ENCODE results near the gene LTV1. TPM values are rescaled to one million over a fixed set of nuclear protein-coding genes. Genes with fewer than 3 reads are reported as not detected.

Gene LTV1
- total and polyA plus RNA-seq, 2 donors (not counting 3 experiments of a cell fraction or from before 2014, with no cell fraction given), result 5.2 to 26.9 TPM

DNA sequence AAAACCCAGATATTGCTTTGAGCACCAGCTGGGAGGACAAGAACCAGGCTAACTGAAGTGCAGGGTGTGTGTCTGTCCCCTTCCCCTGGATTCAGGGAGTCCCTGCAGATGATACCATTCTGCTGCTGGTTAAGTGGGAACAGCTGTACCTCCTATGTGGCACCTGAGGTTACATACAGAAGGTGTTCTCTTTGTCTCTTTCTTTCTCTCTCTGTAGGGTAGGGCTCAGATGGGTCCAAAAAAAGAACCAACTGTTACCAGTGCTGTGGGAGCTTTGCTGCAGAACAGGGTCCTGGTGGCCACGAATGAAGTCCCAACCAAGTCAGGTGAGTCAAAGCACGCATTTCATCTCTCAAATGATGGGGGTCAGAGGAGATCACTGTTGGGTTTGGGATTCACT is 59.7 kb downstream of the LTV1 start:
- intact Hi-C loops (cut with micrococcal nuclease), result no loop called here
- Histone ChIP-seq H3K27me3 (ENCODE audit: control insufficient read depth in 2 of 2, insufficient read depth in 2 of 2, low read length in 2 of 2) (no peaks in the 10 kb centered on the region), H3K4me2 (ENCODE audit: insufficient read depth, low read length) (no peak overlapping the region), H3K9me3 (replicated peaks; ENCODE audit: control insufficient read depth, insufficient read depth, low read length) (no peaks in the 10 kb centered on the region), H3K4me1 (ENCODE audit: control insufficient read depth, extremely low read depth, insufficient read depth, low read length) (no peaks in the 10 kb centered on the region), H2AFZ (ENCODE audit: low read depth, low read length) (no peak overlapping the region), H3K79me2 (ENCODE audit: control insufficient read depth, insufficient read depth, low read length) (no peaks in the 10 kb centered on the region), H3K4me3 (replicated peaks in 1 of 3; ENCODE audit: insufficient read depth in 1 of 3, low read depth in 1 of 3, low read length in 3 of 3) (no peak overlapping the region), H4K20me1 (replicated peaks; ENCODE audit: control insufficient read depth, extremely low read depth, insufficient read depth, low read length) (no peaks in the 10 kb centered on the region), H3K9ac (replicated peaks; ENCODE audit: extremely low read depth, insufficient read depth, low read length) (no peak overlapping the region), H3K36me3 (ENCODE audit: control insufficient read depth in 2 of 2, extremely low read depth in 1 of 2, insufficient read depth in 2 of 2, low read length in 2 of 2) (no peaks in the 10 kb centered on the region), H3K27ac (ENCODE audit: insufficient read depth, low read depth, low read length) (no peak overlapping the region), H3K9me1 (replicated peaks; ENCODE audit: control insufficient read depth, extremely low read depth, insufficient read depth, low read length) (no peaks in the 10 kb centered on the region)
- ChIA-PET CTCF (interaction anchor here (1.3 kb wide), 1 partner anchor 327 kb away, joined by 4 read pairs; no protein-coding TSS in a partner anchor), POLR2A (no interaction called here)
- dilution Hi-C loops (cut with MboI; ENCODE audit: extremely low pct_ligation_motif_present, low sequenced_read_pairs), result no loop called here
- TF ChIP-seq JUN (IDR thresholded peaks at IDR 0.05; ENCODE audit: borderline replicate concordance, insufficient read depth, insufficient read length, low read depth), result no peak
- TF ChIP-seq, protein P1, sequence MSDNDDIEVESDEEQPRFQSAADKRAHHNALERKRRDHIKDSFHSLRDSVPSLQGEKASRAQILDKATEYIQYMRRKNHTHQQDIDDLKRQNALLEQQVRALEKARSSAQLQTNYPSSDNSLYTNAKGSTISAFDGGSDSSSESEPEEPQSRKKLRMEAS (IDR thresholded peaks at IDR 0.05; ENCODE audit: insufficient read depth, insufficient read length), result no peak
- TF ChIP-seq POLR2A (IDR thresholded peaks at IDR 0.05; ENCODE audit: low read depth, low read length), result no peak
- no peak for TF ChIP-seq FOS (IDR thresholded peaks at IDR 0.05; ENCODE audit: borderline replicate concordance, insufficient read depth, low read length)
- no peak for TF ChIP-seq MYC (IDR thresholded peaks at IDR 0.05; ENCODE audit: low read depth, low read length)
- TF ChIP-seq EZH2 (IDR thresholded peaks at IDR 0.05; ENCODE audit: borderline replicate concordance, low read depth, low read length, severe bottlenecking), result no peak
- FAIRE-seq (no peak), DNase-seq (ENCODE audit: low read depth, low spot score) (no peak)
- BruUV-seq (replicated peaks), result no TSS peak

DNA sequence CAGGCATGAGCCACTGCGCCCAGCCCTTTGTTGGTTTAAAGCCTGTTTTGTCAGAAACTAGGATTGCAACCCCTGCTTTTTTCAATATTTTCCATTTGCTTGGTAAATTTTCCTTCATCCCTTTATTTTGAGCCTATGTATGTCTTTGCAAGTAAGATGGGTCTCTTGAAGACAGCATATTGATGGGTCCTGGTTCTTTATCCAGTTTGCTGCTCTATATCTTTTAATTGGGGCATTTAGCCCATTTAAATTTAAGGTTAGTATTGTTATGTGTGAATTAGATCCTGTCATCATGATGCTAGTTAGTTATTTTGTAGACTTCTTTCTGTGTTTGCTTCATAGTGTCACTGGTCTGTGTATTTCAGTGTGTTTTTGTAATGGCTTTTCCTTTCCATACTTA is 67.9 kb downstream of the LTV1 start:
- Histone ChIP-seq H2AFZ (ENCODE audit: low read depth, low read length) (no peak overlapping the region), H3K4me3 (replicated peaks in 1 of 3; ENCODE audit: insufficient read depth in 1 of 3, low read depth in 1 of 3, low read length in 3 of 3) (no peak overlapping the region), H3K9me3 (replicated peaks; ENCODE audit: control insufficient read depth, insufficient read depth, low read length) (no peaks in the 10 kb centered on the region), H3K9ac (replicated peaks; ENCODE audit: extremely low read depth, insufficient read depth, low read length) (no peak overlapping the region), H4K20me1 (replicated peaks; ENCODE audit: control insufficient read depth, extremely low read depth, insufficient read depth, low read length) (no peaks in the 10 kb centered on the region), H3K27ac (ENCODE audit: insufficient read depth, low read depth, low read length) (no peak overlapping the region), H3K27me3 (ENCODE audit: control insufficient read depth in 2 of 2, insufficient read depth in 2 of 2, low read length in 2 of 2) (peaks cover 2 to 5% of the 10 kb centered on the region in 2 experiments), H3K36me3 (ENCODE audit: control insufficient read depth in 2 of 2, extremely low read depth in 1 of 2, insufficient read depth in 2 of 2, low read length in 2 of 2) (no peaks in the 10 kb centered on the region), H3K79me2 (ENCODE audit: control insufficient read depth, insufficient read depth, low read length) (no peaks in the 10 kb centered on the region), H3K4me2 (ENCODE audit: insufficient read depth, low read length) (no peak overlapping the region), H3K9me1 (replicated peaks; ENCODE audit: control insufficient read depth, extremely low read depth, insufficient read depth, low read length) (no peaks in the 10 kb centered on the region), H3K4me1 (ENCODE audit: control insufficient read depth, extremely low read depth, insufficient read depth, low read length) (no peaks in the 10 kb centered on the region)
- DNase-seq (ENCODE audit: low read depth, low spot score), result no peak
- intact Hi-C loops (cut with micrococcal nuclease), result no loop called here
- BruUV-seq (replicated peaks), result no TSS peak
- POLR2A ChIA-PET, result no interaction called here
- CTCF ChIA-PET, result no interaction called here
- TF ChIP-seq GATA2 (IDR thresholded peaks at IDR 0.05; ENCODE audit: insufficient read depth, insufficient read length, low read depth, low read length) (no peak), EZH2 (IDR thresholded peaks at IDR 0.05; ENCODE audit: borderline replicate concordance, low read depth, low read length, severe bottlenecking) (no peak), FOS (IDR thresholded peaks at IDR 0.05; ENCODE audit: borderline replicate concordance, insufficient read depth, low read length) (no peak), MYC (IDR thresholded peaks at IDR 0.05; ENCODE audit: low read depth, low read length) (no peak), POLR2AphosphoS5 (IDR thresholded peaks at IDR 0.05; ENCODE audit: insufficient read depth, low read depth, low read length) (no peak)
- TF ChIP-seq, protein P2, sequence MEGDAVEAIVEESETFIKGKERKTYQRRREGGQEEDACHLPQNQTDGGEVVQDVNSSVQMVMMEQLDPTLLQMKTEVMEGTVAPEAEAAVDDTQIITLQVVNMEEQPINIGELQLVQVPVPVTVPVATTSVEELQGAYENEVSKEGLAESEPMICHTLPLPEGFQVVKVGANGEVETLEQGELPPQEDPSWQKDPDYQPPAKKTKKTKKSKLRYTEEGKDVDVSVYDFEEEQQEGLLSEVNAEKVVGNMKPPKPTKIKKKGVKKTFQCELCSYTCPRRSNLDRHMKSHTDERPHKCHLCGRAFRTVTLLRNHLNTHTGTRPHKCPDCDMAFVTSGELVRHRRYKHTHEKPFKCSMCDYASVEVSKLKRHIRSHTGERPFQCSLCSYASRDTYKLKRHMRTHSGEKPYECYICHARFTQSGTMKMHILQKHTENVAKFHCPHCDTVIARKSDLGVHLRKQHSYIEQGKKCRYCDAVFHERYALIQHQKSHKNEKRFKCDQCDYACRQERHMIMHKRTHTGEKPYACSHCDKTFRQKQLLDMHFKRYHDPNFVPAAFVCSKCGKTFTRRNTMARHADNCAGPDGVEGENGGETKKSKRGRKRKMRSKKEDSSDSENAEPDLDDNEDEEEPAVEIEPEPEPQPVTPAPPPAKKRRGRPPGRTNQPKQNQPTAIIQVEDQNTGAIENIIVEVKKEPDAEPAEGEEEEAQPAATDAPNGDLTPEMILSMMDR (IDR thresholded peaks at IDR 0.05; ENCODE audit: extremely low read depth in 1 of 2, insufficient read depth in 1 of 2, low read depth in 1 of 2, low read length in 2 of 2), result no peak
- no peak for FAIRE-seq
- dilution Hi-C loops (cut with MboI; ENCODE audit: extremely low pct_ligation_motif_present, low sequenced_read_pairs), result no loop called here

All from endothelial cell of umbilical vein (primary cell).